Measurements from ENCODE around the gene ZNF506.
A peak's percentile ranks its signal among the peaks of the same experiment; 100 is the strongest.
"Not testable (repeated sequence)": the region's sequence is repeated elsewhere in the genome, so short reads cannot be mapped to it uniquely, and the experiment has no call there.

ZNF506 gene
- total RNA-seq, result 50.5 to 64.3 (median 56.5) reads per million in 3 donors

GRCh38 chr19:19821366-19821951 lies at the start of gene ZNF506:
Gene ZNF506, minus strand, starts transcription at chr19:19821750. Its CDS starts 147 bp downstream, at chr19:19821603.
- peaks cover 18% of the 10 kb centered on the region for H3K4me1 ChIP-seq (ENCODE audit: control insufficient read depth, insufficient read depth, low read length, poor library complexity, severe bottlenecking)
- no peaks in the 10 kb centered on the region for H3K9me3 ChIP-seq (ENCODE audit: control insufficient read depth, low read length)
- peak within 1 kb of the TSS; percentile 93 for H3K27ac ChIP-seq (ENCODE audit: insufficient read depth, low read length, poor library complexity, severe bottlenecking)
- H3K27me3 ChIP-seq (replicated peaks; ENCODE audit: control insufficient read depth, insufficient read depth, low read length, poor library complexity, severe bottlenecking), result no peaks in the 10 kb centered on the region
- DNase-seq, result peak; percentile 94 to 97 (median 96)
- peak within 1 kb of the TSS; percentile 65 for H3K4me3 ChIP-seq (ENCODE audit: insufficient read depth, low read depth, low read length, poor library complexity, severe bottlenecking)
- H3K36me3 ChIP-seq (ENCODE audit: control insufficient read depth, insufficient read depth, low read length), result peaks cover 8% of the 10 kb centered on the region

- not testable (repeated sequence) for DNase-seq; H3K4me3 ChIP-seq (ENCODE audit: insufficient read depth, low read depth, low read length, poor library complexity, severe bottlenecking); H3K27ac ChIP-seq (ENCODE audit: insufficient read depth, low read length, poor library complexity, severe bottlenecking); H3K4me1 ChIP-seq (ENCODE audit: control insufficient read depth, insufficient read depth, low read length, poor library complexity, severe bottlenecking); H3K27me3 ChIP-seq (replicated peaks; ENCODE audit: control insufficient read depth, insufficient read depth, low read length, poor library complexity, severe bottlenecking); H3K9me3 ChIP-seq (ENCODE audit: control insufficient read depth, low read length)
- peaks cover 11% of the 10 kb centered on the region for H3K36me3 ChIP-seq (ENCODE audit: control insufficient read depth, insufficient read depth, low read length)
Observed at GRCh38 chr19:19870086-19870485, 48.5 kb upstream of the ZNF506 start.

GRCh38 chr19:19866611-19867248 lies 45.2 kb upstream of the ZNF506 start:
- H3K9me3 ChIP-seq (ENCODE audit: control insufficient read depth, low read length), result no peaks in the 10 kb centered on the region
- DNase-seq, result peak; percentile 29 to 43 (median 35)
- H3K27me3 ChIP-seq (replicated peaks; ENCODE audit: control insufficient read depth, insufficient read depth, low read length, poor library complexity, severe bottlenecking), result no peaks in the 10 kb centered on the region
- H3K4me1 ChIP-seq (ENCODE audit: control insufficient read depth, insufficient read depth, low read length, poor library complexity, severe bottlenecking), result peaks cover 6% of the 10 kb centered on the region
- peak overlapping the region; percentile 98 for H3K4me3 ChIP-seq (ENCODE audit: insufficient read depth, low read depth, low read length, poor library complexity, severe bottlenecking)
- H3K27ac ChIP-seq (ENCODE audit: insufficient read depth, low read length, poor library complexity, severe bottlenecking), result peak overlapping the region; percentile 91
- H3K36me3 ChIP-seq (ENCODE audit: control insufficient read depth, insufficient read depth, low read length), result no peaks in the 10 kb centered on the region

GRCh38 chr19:19865750-19866610 lies 44.4 kb upstream of the ZNF506 start, which contains the start of gene ZNF253:
Gene ZNF253, plus strand, starts transcription at chr19:19865882. Its CDS starts 115 bp downstream, at chr19:19865997.
- Histone ChIP-seq H3K9me3 (ENCODE audit: control insufficient read depth, low read length) (no peaks in the 10 kb centered on the region), H3K4me3 (ENCODE audit: insufficient read depth, low read depth, low read length, poor library complexity, severe bottlenecking) (peak within 1 kb of the TSS; percentile 98), H3K36me3 (ENCODE audit: control insufficient read depth, insufficient read depth, low read length) (no peaks in the 10 kb centered on the region), H3K27ac (ENCODE audit: insufficient read depth, low read length, poor library complexity, severe bottlenecking) (peak within 1 kb of the TSS; percentile 91), H3K27me3 (replicated peaks; ENCODE audit: control insufficient read depth, insufficient read depth, low read length, poor library complexity, severe bottlenecking) (no peaks in the 10 kb centered on the region), H3K4me1 (ENCODE audit: control insufficient read depth, insufficient read depth, low read length, poor library complexity, severe bottlenecking) (peaks cover 6% of the 10 kb centered on the region)
- peak; percentile 81 to 91 (median 91) for DNase-seq

GRCh38 chr19:19860756-19861390 lies 39.3 kb upstream of the ZNF506 start:
- H3K4me1 ChIP-seq (ENCODE audit: control insufficient read depth, insufficient read depth, low read length, poor library complexity, severe bottlenecking), result no peaks in the 10 kb centered on the region
- H3K27ac ChIP-seq (ENCODE audit: insufficient read depth, low read length, poor library complexity, severe bottlenecking), result no peak overlapping the region
- H3K27me3 ChIP-seq (replicated peaks; ENCODE audit: control insufficient read depth, insufficient read depth, low read length, poor library complexity, severe bottlenecking), result no peaks in the 10 kb centered on the region
- H3K36me3 ChIP-seq (ENCODE audit: control insufficient read depth, insufficient read depth, low read length), result no peaks in the 10 kb centered on the region
- DNase-seq, result peak in 2 of 3 donors; percentile 50 to 66
- no peaks in the 10 kb centered on the region for H3K9me3 ChIP-seq (ENCODE audit: control insufficient read depth, low read length)
- H3K4me3 ChIP-seq (ENCODE audit: insufficient read depth, low read depth, low read length, poor library complexity, severe bottlenecking), result peak overlapping the region; percentile 34

GRCh38 chr19:19858751-19859150 lies 37.2 kb upstream of the ZNF506 start:
- H3K36me3 ChIP-seq (ENCODE audit: control insufficient read depth, insufficient read depth, low read length), result no peaks in the 10 kb centered on the region
- H3K27ac ChIP-seq (ENCODE audit: insufficient read depth, low read length, poor library complexity, severe bottlenecking), result no peak overlapping the region
- DNase-seq, result no peak
- H3K9me3 ChIP-seq (ENCODE audit: control insufficient read depth, low read length), result no peaks in the 10 kb centered on the region
- H3K4me3 ChIP-seq (ENCODE audit: insufficient read depth, low read depth, low read length, poor library complexity, severe bottlenecking), result no peak overlapping the region
- H3K4me1 ChIP-seq (ENCODE audit: control insufficient read depth, insufficient read depth, low read length, poor library complexity, severe bottlenecking), result no peaks in the 10 kb centered on the region
- no peaks in the 10 kb centered on the region for H3K27me3 ChIP-seq (replicated peaks; ENCODE audit: control insufficient read depth, insufficient read depth, low read length, poor library complexity, severe bottlenecking)

- not testable (repeated sequence) for H3K27ac ChIP-seq (ENCODE audit: insufficient read depth, low read length, poor library complexity, severe bottlenecking)
Observed at GRCh38 chr19:19851740-19852139, 30.2 kb upstream of the ZNF506 start.

GRCh38 chr19:19849056-19849455 lies 27.5 kb upstream of the ZNF506 start:
- no peaks in the 10 kb centered on the region for H3K36me3 ChIP-seq (ENCODE audit: control insufficient read depth, insufficient read depth, low read length)
- H3K27me3 ChIP-seq (replicated peaks; ENCODE audit: control insufficient read depth, insufficient read depth, low read length, poor library complexity, severe bottlenecking), result no peaks in the 10 kb centered on the region
- no peaks in the 10 kb centered on the region for H3K9me3 ChIP-seq (ENCODE audit: control insufficient read depth, low read length)
- H3K27ac ChIP-seq (ENCODE audit: insufficient read depth, low read length, poor library complexity, severe bottlenecking), result no peak overlapping the region
- H3K4me3 ChIP-seq (ENCODE audit: insufficient read depth, low read depth, low read length, poor library complexity, severe bottlenecking), result no peak overlapping the region
- DNase-seq, result no peak
- H3K4me1 ChIP-seq (ENCODE audit: control insufficient read depth, insufficient read depth, low read length, poor library complexity, severe bottlenecking), result no peaks in the 10 kb centered on the region

More at GRCh38 chr19:19851740-19852139, 30.2 kb upstream of the ZNF506 start:
- H3K27me3 ChIP-seq (replicated peaks; ENCODE audit: control insufficient read depth, insufficient read depth, low read length, poor library complexity, severe bottlenecking); H3K9me3 ChIP-seq (ENCODE audit: control insufficient read depth, low read length); H3K4me3 ChIP-seq (ENCODE audit: insufficient read depth, low read depth, low read length, poor library complexity, severe bottlenecking); DNase-seq; H3K4me1 ChIP-seq (ENCODE audit: control insufficient read depth, insufficient read depth, low read length, poor library complexity, severe bottlenecking); H3K36me3 ChIP-seq (ENCODE audit: control insufficient read depth, insufficient read depth, low read length): not testable (repeated sequence)

GRCh38 chr19:19847781-19848180 lies 26.2 kb upstream of the ZNF506 start:
- Histone ChIP-seq H3K27me3 (replicated peaks; ENCODE audit: control insufficient read depth, insufficient read depth, low read length, poor library complexity, severe bottlenecking) (no peaks in the 10 kb centered on the region), H3K36me3 (ENCODE audit: control insufficient read depth, insufficient read depth, low read length) (no peaks in the 10 kb centered on the region), H3K27ac (ENCODE audit: insufficient read depth, low read length, poor library complexity, severe bottlenecking) (no peak overlapping the region), H3K4me1 (ENCODE audit: control insufficient read depth, insufficient read depth, low read length, poor library complexity, severe bottlenecking) (no peaks in the 10 kb centered on the region), H3K9me3 (ENCODE audit: control insufficient read depth, low read length) (no peaks in the 10 kb centered on the region), H3K4me3 (ENCODE audit: insufficient read depth, low read depth, low read length, poor library complexity, severe bottlenecking) (no peak overlapping the region)
- DNase-seq, result no peak
